Prostate gland (tissue), 2 donors: ENCODE results near the gene PRDM16. TPM values are rescaled to one million over a fixed set of nuclear protein-coding genes. Genes with fewer than 3 reads are reported as not detected.

Experiments
- DNase-seq: peaks from one replicate; pipeline ENCODE4 v3.0.0-alpha.2; 2019; ENCODE audit warnings: low spot score
- H3K27ac ChIP-seq, 2 donors: fragments of 200-600 bp; sonication (generic); 2 replicates each; pipeline ENCODE4 v1.5.1; 2017 to 2019
- H3K27me3 ChIP-seq: fragments of 200-600 bp; sonication (generic); replicated peaks from 2 replicates; pipeline ENCODE4 v1.5.1; 2019; ENCODE audit not compliant: insufficient read depth
- H3K36me3 ChIP-seq, 2 donors: fragments of 200-600 bp; sonication (generic); 1 replicate in 1 of 2; 2 replicates in 1 of 2; pipeline versions ENCODE4 v1.5.1 to v1.8.1; 2017 to 2019
- H3K4me1 ChIP-seq: fragments of 200-600 bp; sonication (generic); replicated peaks from 2 replicates; pipeline ENCODE4 v1.5.1; 2019
- H3K4me3 ChIP-seq, 2 donors: fragments of 200-600 bp; sonication (generic); 2 replicates each; pipeline ENCODE4 v1.5.1; 2017 to 2019
- H3K9me3 ChIP-seq: fragments of 200-600 bp; sonication (generic); 2 replicates; pipeline ENCODE4 v1.5.1; 2017
- POLR2A ChIP-seq: fragments of 450-650 bp; IDR thresholded peaks from one replicate; pipeline ENCODE4 v1.6.1; 2016; ENCODE audit warnings: antibody characterized with exemption, mild to moderate bottlenecking
- POLR2AphosphoS5 ChIP-seq: sonication (generic); formaldehyde crosslinking; IDR thresholded peaks from one replicate; pipeline ENCODE4 v1.6.1; 2017; ENCODE audit warnings: antibody characterized with exemption
- WGBS: methylation state at CpG from one replicate; pipeline ENCODE4 v1.1.5; 2018; 5-methylcytosine and 5-hydroxymethylcytosine counted together
- intact Hi-C: fragments of 100-400 bp; cut with DNase I; formaldehyde crosslinking; loops from one replicate; pipeline ENCODE4 v1.14.2; 2022
- total RNA-seq, 2 donors: library from RNA; depleted of rRNA; stranded (reverse); fragments of >200 nt; gene quantifications; one replicate each; pipeline ENCODE4 v1.1.0, GENCODE V29; 2016
- TF ChIP-seq, protein P1 (sequence below), 4 experiments: fragments of 200-600 bp in 2 of 4; fragments of 450-650 bp in 2 of 4; sonication (generic) in 2 of 4; IDR thresholded peaks; 1 replicate in 3 of 4; 2 replicates in 1 of 4; pipeline ENCODE4 v1.5.1; 2016 to 2019; ENCODE audit warnings: antibody characterized with exemption in 4 of 4, mild to moderate bottlenecking in 2 of 4, moderate library complexity in 2 of 4

Gene PRDM16
- total RNA-seq, 2 donors from 2014 or later: 0.23 to 6.5 TPM

DNA sequence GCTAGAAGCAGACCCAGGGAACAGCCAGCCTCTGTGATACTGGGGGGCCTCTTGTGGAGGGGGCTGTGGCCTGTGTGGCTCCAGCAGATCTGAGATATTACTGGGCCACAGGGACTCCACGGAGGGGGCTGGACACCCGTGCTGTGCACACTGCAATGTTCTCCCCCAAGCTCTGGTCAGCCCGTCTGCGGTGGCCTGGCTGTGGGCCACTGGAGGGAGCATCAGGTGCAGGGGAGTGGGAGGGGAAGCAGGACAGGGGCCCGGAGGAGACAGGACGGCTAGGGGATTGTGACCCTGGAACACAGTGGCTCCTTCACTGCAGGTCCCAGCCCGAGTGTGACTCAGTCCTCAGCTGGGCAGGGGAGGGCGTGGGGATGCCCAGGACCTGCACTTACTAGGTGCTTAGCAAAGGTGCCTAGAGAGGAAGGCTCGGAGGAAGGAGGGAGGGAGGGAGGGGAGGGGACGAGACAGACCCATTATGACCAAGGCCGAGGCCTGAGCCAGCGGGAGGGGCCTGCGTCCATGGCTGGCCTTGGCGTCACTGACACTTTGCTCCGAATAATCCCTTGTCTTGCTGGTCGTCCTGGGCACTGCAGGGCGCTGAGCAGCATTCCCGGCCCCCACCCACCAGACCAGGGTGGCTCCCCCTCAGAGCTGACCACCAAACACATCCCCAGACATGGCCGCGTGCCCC, 44.2 kb downstream of the PRDM16 start:
- DNase-seq: no peak
- WGBS: 81% methylated on average over 20 of the region's 20 CpGs
- intact Hi-C loops: no loop called here
- Histone ChIP-seq H3K4me3 (no peak overlapping the region), H3K27ac (no peak overlapping the region), H3K36me3 (no peaks in the 10 kb centered on the region), H3K4me1 (no peaks in the 10 kb centered on the region), H3K9me3 (no peaks in the 10 kb centered on the region), H3K27me3 (no peaks in the 10 kb centered on the region)
- TF ChIP-seq POLR2A (no peak), POLR2AphosphoS5 (no peak)
- TF ChIP-seq, protein P1, sequence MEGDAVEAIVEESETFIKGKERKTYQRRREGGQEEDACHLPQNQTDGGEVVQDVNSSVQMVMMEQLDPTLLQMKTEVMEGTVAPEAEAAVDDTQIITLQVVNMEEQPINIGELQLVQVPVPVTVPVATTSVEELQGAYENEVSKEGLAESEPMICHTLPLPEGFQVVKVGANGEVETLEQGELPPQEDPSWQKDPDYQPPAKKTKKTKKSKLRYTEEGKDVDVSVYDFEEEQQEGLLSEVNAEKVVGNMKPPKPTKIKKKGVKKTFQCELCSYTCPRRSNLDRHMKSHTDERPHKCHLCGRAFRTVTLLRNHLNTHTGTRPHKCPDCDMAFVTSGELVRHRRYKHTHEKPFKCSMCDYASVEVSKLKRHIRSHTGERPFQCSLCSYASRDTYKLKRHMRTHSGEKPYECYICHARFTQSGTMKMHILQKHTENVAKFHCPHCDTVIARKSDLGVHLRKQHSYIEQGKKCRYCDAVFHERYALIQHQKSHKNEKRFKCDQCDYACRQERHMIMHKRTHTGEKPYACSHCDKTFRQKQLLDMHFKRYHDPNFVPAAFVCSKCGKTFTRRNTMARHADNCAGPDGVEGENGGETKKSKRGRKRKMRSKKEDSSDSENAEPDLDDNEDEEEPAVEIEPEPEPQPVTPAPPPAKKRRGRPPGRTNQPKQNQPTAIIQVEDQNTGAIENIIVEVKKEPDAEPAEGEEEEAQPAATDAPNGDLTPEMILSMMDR (IDR thresholded peaks at IDR 0.05): no peak

DNA sequence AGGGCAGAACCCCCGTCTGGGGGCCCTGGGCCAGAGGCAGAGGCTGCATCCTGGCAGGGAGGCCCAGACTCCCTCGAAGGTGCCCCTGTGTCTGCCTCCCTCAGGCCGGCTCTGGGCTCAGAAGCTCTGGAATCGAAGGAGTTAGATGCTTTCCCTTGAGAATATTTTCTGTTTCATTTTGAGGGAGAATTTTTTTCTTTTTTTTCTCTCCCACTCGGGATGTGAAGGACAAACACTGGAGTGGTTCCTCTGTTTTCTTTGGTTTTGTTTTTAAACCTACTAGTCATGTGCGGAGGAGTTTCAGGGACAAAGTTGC, 44.7 kb downstream of the PRDM16 start:
- Histone ChIP-seq H3K9me3 (no peaks in the 10 kb centered on the region), H3K27ac (no peak overlapping the region), H3K4me1 (no peaks in the 10 kb centered on the region), H3K4me3 (no peak overlapping the region), H3K36me3 (no peaks in the 10 kb centered on the region), H3K27me3 (no peaks in the 10 kb centered on the region)
- DNase-seq: no peak
- TF ChIP-seq POLR2AphosphoS5 (no peak), POLR2A (no peak)
- TF ChIP-seq, protein P1 (IDR thresholded peaks at IDR 0.05): no peak
- intact Hi-C loops: no loop called here
- 74% methylated on average over 6 of the region's 6 CpGs for WGBS

DNA sequence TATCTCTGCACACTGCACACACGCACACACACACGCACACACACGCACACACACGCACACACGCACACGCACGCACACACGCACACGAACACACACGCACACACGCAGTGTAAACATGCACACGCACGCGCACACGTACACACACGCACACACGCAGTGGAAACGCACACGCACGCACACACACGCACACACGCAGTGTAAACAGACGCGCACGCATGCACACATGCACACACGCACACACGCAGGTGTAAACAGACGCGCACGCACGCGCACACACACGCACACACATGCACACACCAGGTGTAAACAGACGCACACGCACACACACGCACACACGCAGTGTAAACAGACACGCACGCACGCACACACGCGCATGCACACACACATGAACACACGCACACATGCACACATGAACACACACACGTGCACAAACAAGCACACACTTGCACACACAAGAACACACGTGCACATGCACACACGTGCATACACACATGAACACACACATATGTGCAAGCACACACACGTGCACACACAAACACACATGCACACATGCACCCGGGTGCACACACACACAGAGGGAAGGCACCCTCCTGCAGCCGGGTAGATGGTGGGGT, 45.2 kb downstream of the PRDM16 start:
- Histone ChIP-seq H3K4me3 (no peak overlapping the region), H3K27me3 (no peaks in the 10 kb centered on the region), H3K4me1 (no peaks in the 10 kb centered on the region), H3K9me3 (no peaks in the 10 kb centered on the region), H3K36me3 (no peaks in the 10 kb centered on the region), H3K27ac (no peak overlapping the region)
- WGBS: 81% methylated on average over 49 of the region's 49 CpGs
- intact Hi-C loops: no loop called here
- DNase-seq: no peak
- TF ChIP-seq, protein P1 (IDR thresholded peaks at IDR 0.05): no peak
- no peak for TF ChIP-seq POLR2AphosphoS5
- TF ChIP-seq POLR2A: no peak

GRCh38 chr1:3114846-3115245, 45.8 kb downstream of the PRDM16 start:
- Histone ChIP-seq H3K27me3 (no peaks in the 10 kb centered on the region), H3K27ac (no peak overlapping the region), H3K36me3 (no peaks in the 10 kb centered on the region), H3K4me1 (no peaks in the 10 kb centered on the region), H3K4me3 (no peak overlapping the region), H3K9me3 (no peaks in the 10 kb centered on the region)
- intact Hi-C loops: no loop called here
- TF ChIP-seq POLR2A (no peak), POLR2AphosphoS5 (no peak)
- TF ChIP-seq, protein P1 (IDR thresholded peaks at IDR 0.05): no peak
- DNase-seq: no peak
- WGBS: 85% methylated on average over 8 of the region's 8 CpGs
